HG03135 (cell line): Measurements from ENCODE around the gene TFF3.

Experiments
- ATAC-seq: cut with Tn5 transposase; IDR thresholded peaks from one replicate; pipeline ENCODE4 v1.9.1; 2021; ENCODE audit warnings: mild to moderate bottlenecking, moderate library complexity; ENCODE audit not compliant: unreplicated experiment

The TFF3 gene

GRCh38 chr21:42347601-42348327, 32.6 kb upstream of the TFF3 start:
- no peak for ATAC-seq

- ATAC-seq = no peak
Measured at GRCh38 chr21:42346866-42347600, 31.8 kb upstream of the TFF3 start.

GRCh38 chr21:42346441-42346840, 31.2 kb upstream of the TFF3 start:
- no peak for ATAC-seq

GRCh38 chr21:42344631-42345030, 29.4 kb upstream of the TFF3 start:
- ATAC-seq = no peak

GRCh38 chr21:42343963-42344510, 28.8 kb upstream of the TFF3 start:
- ATAC-seq = no peak

- no peak for ATAC-seq
Measured at GRCh38 chr21:42343556-42343955, 28.3 kb upstream of the TFF3 start.

- no peak for ATAC-seq
Measured at GRCh38 chr21:42343101-42343500, 27.9 kb upstream of the TFF3 start.

GRCh38 chr21:42341776-42342542, 26.8 kb upstream of the TFF3 start:
- no peak for ATAC-seq

GRCh38 chr21:42340187-42341050, 25.2 kb upstream of the TFF3 start:
- ATAC-seq = no peak

- no peak for ATAC-seq
Measured at GRCh38 chr21:42338729-42339715, 23.8 kb upstream of the TFF3 start.

GRCh38 chr21:42337830-42338728, 22.9 kb upstream of the TFF3 start:
- no peak for ATAC-seq

GRCh38 chr21:42337276-42337675, 22.1 kb upstream of the TFF3 start:
- no peak for ATAC-seq

GRCh38 chr21:42336054-42336453, 20.8 kb upstream of the TFF3 start:
- no peak for ATAC-seq

GRCh38 chr21:42332557-42333317, 17.5 kb upstream of the TFF3 start:
- no peak for ATAC-seq

- ATAC-seq = no peak
Measured at GRCh38 chr21:42331660-42332059, 16.5 kb upstream of the TFF3 start.

GRCh38 chr21:42330380-42331371, 15.5 kb upstream of the TFF3 start:
- ATAC-seq = no peak
